HEK293 (cell line): ENCODE results near the gene MDFI.

Experiments
- CTCF ChIA-PET: fragments of 350-600 bp; formaldehyde crosslinking; extraction: SDS; loops from one replicate; lab custom pipeline; 2021; ENCODE audit warnings: antibody characterized with exemption; lab: Yijun Ruan, JAX
- POLR2A ChIA-PET: fragments of 300-600 bp; formaldehyde crosslinking; extraction: SDS; loops from one replicate; lab custom pipeline; 2020; ENCODE audit warnings: antibody characterized with exemption, inconsistent platforms; lab: Yijun Ruan, JAX
- H3K27ac ChIP-seq: fragments of 200-500 bp; sonication (Bioruptor generic); 2 replicates; pipeline ENCODE4 v1.5.1; 2014; ENCODE audit warnings: low read depth, low read length, control low read depth, inconsistent platforms; ENCODE audit errors: extremely low read depth
- H3K36me3 ChIP-seq, 2 experiments: fragments of 200-500 bp in 1 of 2; sonication (Bioruptor generic) in 1 of 2; 1 replicate in 1 of 2; 2 replicates in 1 of 2; pipeline ENCODE4 v1.5.1; 2014 to 2017; ENCODE audit warnings: inconsistent platforms in 2 of 2, low read length in 2 of 2; ENCODE audit not compliant: control insufficient read depth in 2 of 2, insufficient read depth in 1 of 2
- H3K4me1 ChIP-seq: fragments of 200-500 bp; sonication (Bioruptor generic); 2 replicates; pipeline ENCODE4 v1.5.1; 2014; ENCODE audit warnings: mild to moderate bottlenecking, low read length, inconsistent platforms; ENCODE audit not compliant: control insufficient read depth, insufficient read depth
- H3K4me3 ChIP-seq: 2 replicates; pipeline ENCODE4 v1.5.1; 2011; ENCODE audit warnings: low read depth, mild to moderate bottlenecking, control low read depth, low read length, moderate library complexity
- H3K9me3 ChIP-seq: fragments of 200-500 bp; sonication (Bioruptor generic); 2 replicates; pipeline ENCODE4 v1.5.1; 2014; ENCODE audit warnings: low read depth, low read length, inconsistent platforms; ENCODE audit not compliant: control insufficient read depth, insufficient read depth
- ATF2 ChIP-seq: fragments of 450-650 bp; formaldehyde crosslinking; IDR thresholded peaks from 2 replicates; pipeline ENCODE4 v1.5.1; 2016; ENCODE audit warnings: missing biosample characterization, missing genetic modification characterization, low read depth
- GLI2 ChIP-seq: fragments of 450-650 bp; formaldehyde crosslinking; IDR thresholded peaks from 2 replicates; pipeline ENCODE4; 2017; ENCODE audit warnings: missing biosample characterization, missing genetic modification characterization, low read depth, borderline replicate concordance
- ZBTB17 ChIP-seq: fragments of 450-650 bp; formaldehyde crosslinking; IDR thresholded peaks from 2 replicates; pipeline ENCODE4 v1.5.1; 2016; ENCODE audit warnings: missing biosample characterization, missing genetic modification characterization
- ZFP69B ChIP-seq: fragments of 450-650 bp; formaldehyde crosslinking; IDR thresholded peaks from 2 replicates; pipeline ENCODE4 v1.5.1; 2016; ENCODE audit warnings: missing biosample characterization, missing genetic modification characterization
- ZNF221 ChIP-seq: fragments of 450-650 bp; formaldehyde crosslinking; IDR thresholded peaks from 2 replicates; pipeline ENCODE4 v1.5.1; 2017; ENCODE audit warnings: missing biosample characterization, missing genetic modification characterization, borderline replicate concordance
- ZNF398 ChIP-seq: fragments of 450-650 bp; formaldehyde crosslinking; IDR thresholded peaks from 2 replicates; pipeline ENCODE4 v1.5.1; 2017; ENCODE audit warnings: missing biosample characterization, missing genetic modification characterization
- ZNF426 ChIP-seq: fragments of 450-650 bp; formaldehyde crosslinking; IDR thresholded peaks from 2 replicates; pipeline ENCODE4 v1.5.1; 2017; ENCODE audit warnings: missing biosample characterization, missing genetic modification characterization, mild to moderate bottlenecking, inconsistent platforms, moderate library complexity
- ZNF692 ChIP-seq: fragments of 450-650 bp; formaldehyde crosslinking; IDR thresholded peaks from 2 replicates; pipeline ENCODE4 v1.5.1; 2016; ENCODE audit warnings: missing biosample characterization, missing genetic modification characterization

Gene MDFI

DNA sequence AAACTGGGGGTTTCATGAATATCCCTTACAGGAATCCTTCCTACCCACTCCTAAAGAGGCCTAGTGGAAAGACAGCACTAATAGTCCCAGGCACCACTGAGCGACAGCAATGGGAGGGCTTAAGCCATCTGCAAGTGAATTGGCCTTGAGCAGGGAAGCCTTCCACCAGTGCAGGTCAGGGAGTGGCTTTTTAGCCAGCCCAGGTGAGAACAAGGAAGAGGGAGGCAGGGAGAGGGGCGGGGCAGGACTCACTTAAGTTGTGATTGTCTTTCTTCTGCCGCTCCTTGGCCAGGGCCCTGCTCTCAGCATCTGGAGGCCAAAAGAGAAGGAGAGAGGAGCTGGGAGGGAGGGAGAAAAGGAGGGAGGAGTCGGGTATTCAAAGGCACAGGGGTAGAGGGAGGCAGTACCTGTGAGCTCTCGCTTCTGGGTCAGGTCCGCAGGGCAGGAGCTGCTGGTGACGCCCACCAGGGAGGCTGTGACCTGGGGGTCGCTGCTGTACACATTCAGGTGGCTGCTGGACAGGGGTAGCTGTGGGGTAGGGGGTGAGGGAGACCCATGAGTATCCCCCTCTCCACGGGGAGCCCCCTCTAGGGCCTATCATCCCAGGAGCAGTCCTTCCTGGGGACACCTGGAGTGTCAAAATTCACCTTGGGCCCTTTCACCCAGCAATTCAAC lies 49.4 kb downstream of the MDFI start:
- ChIA-PET CTCF (interaction anchor here (0.7 to 8.7 kb wide), 4 partner anchors 18 to 381 kb away, joined by 3 to 266 read pairs (median 127); no protein-coding TSS in a partner anchor), POLR2A (interaction anchor here (1.6 kb wide), 1 partner anchor 8 kb away, joined by 4 read pairs; no protein-coding TSS in a partner anchor)
- no peak overlapping the region for H3K4me3 ChIP-seq
- no peak overlapping the region for H3K27ac ChIP-seq
- H3K9me3 ChIP-seq: no peaks in the 10 kb centered on the region
- H3K4me1 ChIP-seq: no peaks in the 10 kb centered on the region
- no peaks in the 10 kb centered on the region for H3K36me3 ChIP-seq
- no peak for TF ChIP-seq ZNF221

- H3K4me3 ChIP-seq: no peak overlapping the region
- no peaks in the 10 kb centered on the region for H3K36me3 ChIP-seq
- POLR2A ChIA-PET: interaction anchor here (1.2 kb wide), 1 partner anchor 46 kb away, joined by 3 read pairs; no protein-coding TSS in a partner anchor
- CTCF ChIA-PET: interaction anchor here (0.5 to 8.7 kb wide), 10 partner anchors 9 to 382 kb away, joined by 3 to 266 read pairs (median 3); no protein-coding TSS in a partner anchor
- TF ChIP-seq ZBTB17 (tag by site-specific recombination) (peak; percentile 22; the same call in 1 of the 2 replicates), GLI2 (tag by site-specific recombination) (no peak)
- no peak overlapping the region for H3K27ac ChIP-seq
- no peaks in the 10 kb centered on the region for H3K4me1 ChIP-seq
- H3K9me3 ChIP-seq: no peaks in the 10 kb centered on the region
These were observed 50.1 kb downstream of the MDFI start for GRCh38 chr6:41688256-41688965.

- Histone ChIP-seq H3K9me3 (no peaks in the 10 kb centered on the region), H3K27ac (no peak overlapping the region), H3K4me1 (no peaks in the 10 kb centered on the region), H3K36me3 (no peaks in the 10 kb centered on the region), H3K4me3 (no peak overlapping the region)
- ChIA-PET CTCF (interaction anchor here (0.5 to 8.7 kb wide), 8 partner anchors 16 to 626 kb away, joined by 3 to 266 read pairs (median 4); no protein-coding TSS in a partner anchor), POLR2A (interaction anchor here (0.6 to 1.2 kb wide), 2 partner anchors 45 to 369 kb away, joined by 3 read pairs; no protein-coding TSS in a partner anchor)
- TF ChIP-seq ZNF398 (tag by site-specific recombination): peak; percentile 58
- no peak for TF ChIP-seq ZNF426 (tag by site-specific recombination)
- TF ChIP-seq ATF2 (tag by site-specific recombination): 0 out of 2 replicates have a peak, but pooled peaks have one; percentile 54
- 0 out of 2 replicates have a peak, but pooled peaks have one; percentile 42 for TF ChIP-seq ZFP69B (tag by site-specific recombination)
- TF ChIP-seq ZNF692 (tag by site-specific recombination): peak; percentile 71; the same call in 1 of the 2 replicates
These were observed 51.1 kb downstream of the MDFI start for GRCh38 chr6:41689171-41690008.
